Gastrocnemius medialis (tissue), 4 donors: Measurements from ENCODE around the gene EFCAB5. TPM values are rescaled to one million over a fixed set of nuclear protein-coding genes. Genes with fewer than 3 reads are reported as not detected.
"Not testable (repeated sequence)": the region's sequence is repeated elsewhere in the genome, so short reads cannot be mapped to it uniquely, and the experiment has no call there.

Experiments used
- ATAC-seq, 2 donors: fragments of 150-250 bp; one replicate each; pipeline ENCODE4 v1.9.1; 2016
- DNase-seq, 2 donors: peaks; one replicate each; pipeline ENCODE4 v3.0.0-alpha.2; 2019
- H3K27ac ChIP-seq, 4 donors: fragments of 200-600 bp; sonication (generic); 1 replicate in 1 of 4; 2 replicates in 3 of 4; pipeline ENCODE4 v1.5.1; 2016 to 2018; ENCODE audit warnings: mild to moderate bottlenecking in 2 of 4, moderate library complexity in 1 of 4
- H3K27me3 ChIP-seq, 3 donors: fragments of 200-600 bp; sonication (generic) in 2 of 3; 1 replicate in 1 of 3; 2 replicates in 2 of 3; pipeline versions ENCODE4 v1.5.1 to v1.6.0; 2016 to 2019; ENCODE audit warnings: mild to moderate bottlenecking in 1 of 3, moderate library complexity in 1 of 3
- H3K36me3 ChIP-seq, 2 donors: fragments of 200-600 bp; sonication (generic) in 1 of 2; one replicate each; pipeline ENCODE4 v1.5.1; 2017 to 2018
- H3K4me1 ChIP-seq, 2 donors: fragments of 200-600 bp; sonication (generic) in 1 of 2; one replicate each; pipeline ENCODE4 v1.5.1; 2016 to 2017; ENCODE audit warnings: mild to moderate bottlenecking in 2 of 2
- H3K4me3 ChIP-seq, 4 donors: fragments of 200-600 bp; sonication (generic) in 3 of 4; 1 replicate in 1 of 4; 2 replicates in 3 of 4; pipeline ENCODE4 v1.5.1; 2016 to 2019; ENCODE audit warnings: mild to moderate bottlenecking in 2 of 4
- H3K9me3 ChIP-seq, 3 donors: fragments of 200-600 bp; sonication (generic) in 2 of 3; 1 replicate in 1 of 3; 2 replicates in 2 of 3; pipeline ENCODE4 v1.5.1; 2016 to 2019
- CTCF ChIP-seq, 5 experiments: fragments of 450-650 bp in 3 of 5; fragments of 200-600 bp in 2 of 5; sonication (generic) in 2 of 5; IDR thresholded peaks in 4 of 5; conservative IDR thresholded peaks in 1 of 5; 1 replicate in 4 of 5; 2 replicates in 1 of 5; pipeline ENCODE4 v1.5.1; 2016 to 2019; ENCODE audit warnings: antibody characterized with exemption in 5 of 5, mild to moderate bottlenecking in 3 of 5, moderate library complexity in 3 of 5
- POLR2A ChIP-seq, 2 donors: fragments of 450-650 bp; IDR thresholded peaks; one replicate each; pipeline ENCODE4 v1.6.1; 2017; ENCODE audit warnings: antibody characterized with exemption in 2 of 2, mild to moderate bottlenecking in 2 of 2, moderate library complexity in 2 of 2
- in situ Hi-C, 4 donors: fragments of 200-750 bp; cut with MboI; loops; one replicate each; pipeline versions ENCODE4 v1.15.0 to v1.8.0; 2017; ENCODE audit warnings: low sequenced_read_pairs in 4 of 4
- intact Hi-C: fragments of 100-400 bp; cut with DNase I; formaldehyde crosslinking; loops from one replicate; pipeline ENCODE4 v1.15.1; 2023; ENCODE audit warnings: low total_unique reads
- total RNA-seq, 4 donors: library from RNA; depleted of rRNA; stranded (reverse); fragments of >200 nt; gene quantifications; one replicate each; pipeline versions ENCODE4 v1.1.0 to v1.2.3, GENCODE V29; 2016

EFCAB5 gene
- total RNA-seq, 4 donors from 2014 or later: 0.04 to 0.36 TPM; not detected in 2

- DNase-seq (no peak), ATAC-seq (no peak)
- Histone ChIP-seq H3K27ac (no peak overlapping the region), H3K4me1 (no peaks in the 10 kb centered on the region), H3K36me3 (no peaks in the 10 kb centered on the region), H3K4me3 (no peak overlapping the region), H3K27me3 (no peaks in the 10 kb centered on the region), H3K9me3 (no peaks in the 10 kb centered on the region)
- in situ Hi-C loops (loop anchor here (25.0 kb wide), 3 partner anchors 336 to 386 kb away; partner anchors contain the start of genes CORO6 (in 2 of the 4), ABHD15 (in 1 of the 4), ANKRD13B (in 1 of the 4) and GIT1 (in 1 of the 4)), intact Hi-C loops (no loop called here)
- no peak for TF ChIP-seq CTCF (IDR thresholded peaks at IDR 0.05 in 4 of 5, conservative IDR thresholded peaks at IDR 0.05 in 1 of 5)
- no peak for TF ChIP-seq POLR2A (IDR thresholded peaks at IDR 0.05)
Measured at GRCh38 chr17:29948448-29949215, 7.2 kb downstream of the EFCAB5 start.

- intact Hi-C loops: no loop called here
- Histone ChIP-seq H3K36me3 (no peaks in the 10 kb centered on the region), H3K4me3 (no peak overlapping the region), H3K27me3 (no peaks in the 10 kb centered on the region), H3K4me1 (no peaks in the 10 kb centered on the region), H3K9me3 (no peaks in the 10 kb centered on the region), H3K27ac (no peak overlapping the region)
- no peak for DNase-seq
- ATAC-seq: no peak
- in situ Hi-C loops: loop anchor here (25.0 kb wide), 3 partner anchors 337 to 387 kb away; partner anchors contain the start of genes CORO6 (in 2 of the 4), ABHD15 (in 1 of the 4), ANKRD13B (in 1 of the 4) and GIT1 (in 1 of the 4)
- TF ChIP-seq CTCF (IDR thresholded peaks at IDR 0.05 in 4 of 5, conservative IDR thresholded peaks at IDR 0.05 in 1 of 5) (no peak), POLR2A (IDR thresholded peaks at IDR 0.05) (no peak)
Measured at GRCh38 chr17:29949696-29950095, 8.3 kb downstream of the EFCAB5 start.

- Histone ChIP-seq H3K4me3 (no peak overlapping the region), H3K27me3 (no peaks in the 10 kb centered on the region), H3K9me3 (no peaks in the 10 kb centered on the region), H3K36me3 (no peaks in the 10 kb centered on the region), H3K4me1 (no peaks in the 10 kb centered on the region), H3K27ac (no peak overlapping the region)
- intact Hi-C loops (no loop called here), in situ Hi-C loops (no loop called here)
- no peak for DNase-seq
- ATAC-seq: no peak
- TF ChIP-seq POLR2A (IDR thresholded peaks at IDR 0.05) (no peak), CTCF (IDR thresholded peaks at IDR 0.05 in 4 of 5, conservative IDR thresholded peaks at IDR 0.05 in 1 of 5) (no peak)
Measured at GRCh38 chr17:29954405-29954804, 13.0 kb downstream of the EFCAB5 start.

- TF ChIP-seq CTCF (IDR thresholded peaks at IDR 0.05 in 4 of 5, conservative IDR thresholded peaks at IDR 0.05 in 1 of 5) (no peak), POLR2A (IDR thresholded peaks at IDR 0.05) (no peak)
- intact Hi-C loops (no loop called here), in situ Hi-C loops (no loop called here)
- DNase-seq: no peak
- H3K9me3 ChIP-seq: no peaks in the 10 kb centered on the region
- H3K4me1 ChIP-seq: no peaks in the 10 kb centered on the region
- no peak overlapping the region for H3K4me3 ChIP-seq
- ATAC-seq: no peak
- no peak overlapping the region for H3K27ac ChIP-seq
- no peaks in the 10 kb centered on the region for H3K36me3 ChIP-seq
- no peaks in the 10 kb centered on the region for H3K27me3 ChIP-seq
Measured at GRCh38 chr17:29956225-29956624, 14.8 kb downstream of the EFCAB5 start.

GRCh38 chr17:29957488-29957887, 16.1 kb downstream of the EFCAB5 start:
- intact Hi-C loops, H3K27me3 ChIP-seq, ATAC-seq, H3K27ac ChIP-seq, in situ Hi-C loops, H3K9me3 ChIP-seq, H3K36me3 ChIP-seq, H3K4me3 ChIP-seq, H3K4me1 ChIP-seq, DNase-seq: not testable (repeated sequence)
